Measurements from ENCODE around the gene ZNF839.
"Not testable (repeated sequence)": the region's sequence is repeated elsewhere in the genome, so short reads cannot be mapped to it uniquely, and the experiment has no call there.

ZNF839 gene

GRCh38 chr14:102319351-102320032, at the start of gene ZNF839:
TSS of gene ZNF839 (plus strand) at chr14:102319746. CDS start at chr14:102319766, 20 bp downstream.
- DNase-seq: peak; percentile 90

DNA sequence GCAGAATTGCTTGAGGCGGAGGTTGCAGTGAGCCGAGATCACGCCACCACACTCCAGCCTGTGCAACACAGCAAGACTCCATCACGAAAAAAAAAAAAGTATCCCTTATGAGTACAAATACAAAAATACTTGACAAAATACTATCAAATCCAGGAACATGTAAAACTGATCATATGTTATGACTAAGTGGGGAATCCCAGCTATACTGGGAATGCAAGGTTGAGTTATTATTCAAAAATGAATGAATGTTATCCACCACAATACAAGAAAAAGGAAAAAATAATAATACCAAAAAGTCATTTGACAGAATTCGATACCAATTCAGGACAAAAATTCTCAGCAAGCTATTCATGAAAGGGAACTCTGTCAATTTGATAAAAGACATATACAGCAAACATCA, 47.2 kb upstream of the ZNF839 start:
- no peak for DNase-seq

- DNase-seq: no peak
Measured at GRCh38 chr14:102275866-102276265, 43.7 kb upstream of the ZNF839 start.

- no peak for DNase-seq
Measured at GRCh38 chr14:102277874-102278630, 41.5 kb upstream of the ZNF839 start.

- no peak for DNase-seq
Measured at GRCh38 chr14:102278631-102278935, 41.0 kb upstream of the ZNF839 start.

- no peak for DNase-seq
Measured at GRCh38 chr14:102279282-102279681, 40.3 kb upstream of the ZNF839 start.

- DNase-seq: no peak
Measured at GRCh38 chr14:102279688-102280348, 39.7 kb upstream of the ZNF839 start.

- DNase-seq: no peak
Measured at GRCh38 chr14:102280376-102280962, 39.1 kb upstream of the ZNF839 start.

GRCh38 chr14:102282751-102283465, 36.6 kb upstream of the ZNF839 start:
- no peak for DNase-seq

DNA sequence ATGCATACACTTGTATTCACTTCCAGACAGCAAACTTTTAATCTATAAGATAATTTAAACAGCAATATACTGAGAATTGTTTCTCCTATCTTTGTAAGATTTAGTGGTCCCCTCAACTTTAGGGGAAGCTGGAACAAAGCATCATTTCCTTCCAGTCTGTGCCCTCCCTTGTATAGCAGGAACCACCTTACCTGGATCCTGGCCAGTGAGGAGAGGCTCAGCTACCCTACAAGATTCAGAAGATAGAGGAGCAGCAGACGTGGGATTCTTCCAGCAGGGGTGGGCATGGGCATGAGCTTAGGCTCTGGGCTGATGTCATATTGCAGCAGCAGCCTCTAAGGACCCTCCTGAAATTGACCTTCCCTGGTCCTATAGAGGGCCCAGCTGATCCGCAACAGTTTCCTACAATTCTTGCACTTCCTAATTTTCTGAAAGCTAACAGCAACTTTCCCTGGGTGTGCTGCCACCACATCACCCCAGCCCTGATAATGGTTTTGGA, 35.9 kb upstream of the ZNF839 start:
- no peak for DNase-seq

- DNase-seq: no peak
Measured at GRCh38 chr14:102285106-102285505, 34.4 kb upstream of the ZNF839 start.

- no peak for DNase-seq
Measured at GRCh38 chr14:102288139-102288538, 31.4 kb upstream of the ZNF839 start.

DNA sequence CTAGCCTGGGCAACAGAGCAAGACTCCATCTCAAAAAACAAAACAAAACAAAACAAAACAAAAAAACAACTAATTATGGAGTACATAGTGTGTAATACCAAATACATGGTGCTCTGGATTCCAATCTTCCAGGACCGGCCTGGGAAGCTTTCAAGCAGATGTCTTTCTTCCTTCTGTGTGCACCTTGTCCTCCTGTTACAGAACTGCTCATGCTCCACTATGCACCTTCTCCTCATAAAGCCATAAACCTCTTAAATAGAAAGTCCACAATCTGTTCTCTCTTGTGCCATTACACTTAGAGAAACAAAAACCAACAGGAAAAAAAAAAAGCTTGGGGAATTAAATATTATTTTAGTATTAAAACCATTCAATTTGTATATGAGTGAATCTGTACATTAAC, 27.1 kb upstream of the ZNF839 start:
- no peak for DNase-seq

DNA sequence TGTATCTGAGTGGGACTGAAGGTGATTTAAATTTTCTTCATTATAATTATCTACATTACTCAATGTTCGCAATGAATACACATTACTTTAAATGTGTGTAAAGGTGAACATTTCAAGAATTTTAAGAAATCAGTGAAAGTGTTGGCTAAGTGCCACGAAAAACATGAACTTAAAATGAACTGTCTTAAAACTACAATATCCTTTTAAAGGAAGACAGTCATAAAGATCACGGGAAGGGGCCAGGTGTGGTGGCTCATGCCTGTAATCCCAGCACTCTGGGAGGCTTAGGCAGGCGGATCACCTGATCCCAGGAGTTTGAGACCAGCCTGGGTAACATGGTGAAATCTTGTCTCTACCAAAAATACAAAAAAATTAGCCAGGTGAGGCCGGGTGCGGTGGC, 25.8 kb upstream of the ZNF839 start:
- no peak for DNase-seq

DNA sequence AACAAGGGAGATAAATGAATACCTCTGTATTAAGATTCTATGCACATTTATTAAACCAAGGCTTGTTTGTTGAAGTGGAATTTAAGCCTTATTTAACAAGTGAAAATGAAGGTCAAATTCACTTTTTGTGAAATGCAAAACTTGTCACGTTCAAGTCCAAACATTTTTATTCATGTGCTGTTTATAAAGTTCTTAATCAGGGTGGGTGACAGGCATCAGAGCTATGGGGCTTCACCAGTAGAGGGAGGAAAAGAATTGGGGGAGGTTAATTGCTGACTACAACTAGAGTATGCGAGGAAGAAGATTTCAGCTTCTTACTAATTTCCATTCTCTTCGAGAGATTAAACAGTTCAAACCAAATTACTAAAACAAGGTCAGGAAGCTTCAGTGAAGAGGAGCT, 24.3 kb upstream of the ZNF839 start:
- DNase-seq: no peak

DNA sequence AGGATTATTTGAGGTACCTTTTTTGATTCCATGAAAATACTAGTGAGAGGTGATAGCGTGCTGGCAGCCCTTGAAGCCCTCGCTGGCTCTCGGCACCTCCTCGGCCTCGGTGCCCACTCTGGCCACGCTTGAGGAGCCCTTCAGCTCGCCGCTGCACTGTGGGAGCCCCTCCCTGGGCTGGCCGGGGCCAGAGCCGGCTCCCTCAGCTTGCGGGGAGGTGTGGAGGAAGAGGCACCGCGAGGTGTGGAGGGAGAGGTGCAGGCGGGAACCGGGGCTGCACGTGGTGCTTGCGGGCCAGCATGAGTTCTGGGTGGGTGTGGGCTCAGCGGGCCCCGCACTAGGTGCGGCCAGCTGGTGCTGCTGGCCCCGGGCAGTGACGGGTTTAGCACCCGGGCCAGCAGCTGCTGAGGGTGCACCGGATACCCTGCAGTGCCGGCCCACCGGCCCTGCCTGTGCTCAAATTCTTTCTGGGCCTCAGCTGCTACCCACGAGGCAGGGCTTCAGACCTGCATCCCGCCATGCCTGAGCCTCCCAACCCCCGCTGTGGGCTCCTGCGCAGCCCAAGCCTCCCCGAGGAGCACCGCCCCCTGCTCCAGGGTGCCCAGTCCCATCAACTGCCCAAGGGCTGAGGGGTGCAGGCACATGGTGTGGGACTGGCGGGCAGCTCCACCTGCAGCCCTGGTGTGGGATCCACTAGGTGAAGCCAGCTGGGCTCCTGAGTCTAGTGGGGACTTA, 21.9 kb upstream of the ZNF839 start:
- DNase-seq: no peak

DNA sequence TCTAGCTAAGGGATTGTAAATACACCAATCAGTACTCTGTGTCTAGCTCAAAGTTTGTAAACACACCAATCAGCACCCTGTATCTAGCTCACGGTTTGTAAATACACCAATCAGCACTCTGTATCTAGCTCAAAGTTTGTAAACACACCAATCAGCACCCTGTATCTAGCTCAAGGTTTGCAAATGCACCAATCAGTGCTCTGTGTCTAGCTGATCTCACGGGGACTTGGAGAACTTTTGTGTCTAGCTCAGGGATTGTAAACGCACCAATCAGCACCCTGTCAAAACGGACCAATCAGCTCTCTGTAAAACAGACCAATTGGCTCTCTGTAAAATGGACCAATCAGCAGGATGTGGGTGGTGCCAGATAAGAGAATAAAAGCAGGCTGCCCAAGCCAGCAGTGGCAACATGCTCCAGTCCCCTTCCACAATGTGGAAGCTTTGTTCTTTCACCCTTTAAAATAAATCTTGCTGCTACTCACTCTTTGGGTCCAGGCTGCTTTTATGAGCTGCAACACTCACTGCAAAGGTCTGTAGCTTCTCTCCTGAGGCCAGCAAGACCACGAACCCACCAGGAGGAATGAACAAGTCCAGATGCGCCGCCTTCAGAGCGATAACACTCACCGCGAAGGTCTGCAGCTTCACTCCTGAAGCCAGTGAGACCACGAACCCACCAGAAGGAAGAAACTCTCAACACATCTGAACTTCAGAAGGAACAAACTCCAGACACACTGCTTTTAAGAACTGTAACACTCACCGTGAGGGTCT, 21.1 kb upstream of the ZNF839 start:
- DNase-seq: not testable (repeated sequence)

GRCh38 chr14:102303664-102304063, 15.9 kb upstream of the ZNF839 start:
- no peak for DNase-seq

- peak; percentile 97 for DNase-seq
Measured at GRCh38 chr14:102304611-102305506, 14.7 kb upstream of the ZNF839 start, which contains the start of gene MOK. TSS of gene MOK (minus strand) at chr14:102305164. CDS start at chr14:102304968, 196 bp downstream.

All from NCI-H345 (cell line).